AG09309 (cell line): Measurements from ENCODE around the gene TDRD9.

Experiments
- DNase-seq: peaks from one replicate; pipeline ENCODE4 v3.0.0-alpha.2; 2010; ENCODE audit warnings: low read depth
- H3K4me3 ChIP-seq: 2 replicates; pipeline ENCODE4 v1.5.1; 2011; ENCODE audit warnings: mild to moderate bottlenecking, low read depth, low read length, moderate library complexity; ENCODE audit not compliant: control insufficient read depth
- CTCF ChIP-seq: IDR thresholded peaks from 2 replicates; pipeline ENCODE4 v1.5.1; 2011; ENCODE audit warnings: mild to moderate bottlenecking, low read depth, low read length, inconsistent platforms; ENCODE audit not compliant: insufficient read depth, control insufficient read depth; ENCODE audit errors: missing control alignments

TDRD9 gene

GRCh38 chr14:104090071-104090748 is 162.0 kb downstream of the TDRD9 start:
- DNase-seq = no peak

GRCh38 chr14:104091061-104091926 is 163.0 kb downstream of the TDRD9 start:
- TF ChIP-seq CTCF = no peak
- DNase-seq = no peak
- H3K4me3 ChIP-seq = no peak overlapping the region

More at GRCh38 chr14:104090071-104090748, 162.0 kb downstream of the TDRD9 start:
- H3K4me3 ChIP-seq = no peak overlapping the region
- no peak for TF ChIP-seq CTCF

GRCh38 chr14:104091927-104092771 is 163.9 kb downstream of the TDRD9 start:
- DNase-seq = no peak
- no peak overlapping the region for H3K4me3 ChIP-seq
- no peak for TF ChIP-seq CTCF

- no peak for TF ChIP-seq CTCF
- no peak overlapping the region for H3K4me3 ChIP-seq
- DNase-seq = no peak
These were observed 164.7 kb downstream of the TDRD9 start for GRCh38 chr14:104092931-104093365.

- no peak overlapping the region for H3K4me3 ChIP-seq
- TF ChIP-seq CTCF = no peak
- no peak for DNase-seq
These were observed 165.3 kb downstream of the TDRD9 start for GRCh38 chr14:104093366-104094055.
